Measurements from ENCODE around the gene PRMT5. TPM values are rescaled to one million over a fixed set of nuclear protein-coding genes. Genes with fewer than 3 reads are reported as not detected.

PRMT5 gene
- total RNA-seq, 4 donors from 2014 or later = 57.9 to 126 (median 75.6) TPM

DNA sequence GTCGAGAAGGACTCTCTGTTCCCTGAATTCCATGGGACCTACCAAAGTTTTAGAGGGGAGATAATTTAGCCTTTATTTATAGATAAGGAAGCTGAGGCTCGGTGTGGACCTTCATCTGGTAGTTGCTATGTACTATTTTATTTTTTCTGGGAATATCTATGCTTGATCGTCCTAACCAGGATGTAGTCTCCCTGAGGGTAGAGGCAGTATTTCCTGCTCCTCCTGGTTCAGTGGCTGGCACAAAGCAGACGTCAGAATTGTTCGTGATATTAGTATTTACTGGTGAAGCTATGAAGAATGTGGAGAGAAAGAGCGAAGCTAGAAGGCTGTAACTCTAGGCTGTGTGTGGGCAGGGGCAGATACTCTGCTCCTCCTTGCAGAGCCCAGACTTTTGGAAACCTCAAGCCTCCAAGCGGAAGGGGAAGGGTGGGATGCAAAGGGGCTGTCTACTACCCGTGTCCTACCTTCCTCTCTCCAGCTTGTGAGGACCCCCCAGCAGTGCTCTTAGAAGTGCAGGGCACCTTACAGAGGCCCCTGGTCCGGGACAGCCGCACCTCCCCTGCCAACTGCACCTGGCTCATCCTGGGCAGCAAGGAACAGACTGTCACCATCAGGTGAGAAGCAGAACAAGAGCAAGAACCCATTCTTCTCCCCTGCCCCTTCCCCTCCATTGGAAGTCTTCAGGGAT is 56.2 kb downstream of the PRMT5 start:
- intact Hi-C loops (cut with DNase I; ENCODE audit: low total_unique reads) = no loop called here
- DNase-seq = no peak
- H3K27ac ChIP-seq = peak overlapping the region; percentile 97 to 100
- TF ChIP-seq, protein P1, sequence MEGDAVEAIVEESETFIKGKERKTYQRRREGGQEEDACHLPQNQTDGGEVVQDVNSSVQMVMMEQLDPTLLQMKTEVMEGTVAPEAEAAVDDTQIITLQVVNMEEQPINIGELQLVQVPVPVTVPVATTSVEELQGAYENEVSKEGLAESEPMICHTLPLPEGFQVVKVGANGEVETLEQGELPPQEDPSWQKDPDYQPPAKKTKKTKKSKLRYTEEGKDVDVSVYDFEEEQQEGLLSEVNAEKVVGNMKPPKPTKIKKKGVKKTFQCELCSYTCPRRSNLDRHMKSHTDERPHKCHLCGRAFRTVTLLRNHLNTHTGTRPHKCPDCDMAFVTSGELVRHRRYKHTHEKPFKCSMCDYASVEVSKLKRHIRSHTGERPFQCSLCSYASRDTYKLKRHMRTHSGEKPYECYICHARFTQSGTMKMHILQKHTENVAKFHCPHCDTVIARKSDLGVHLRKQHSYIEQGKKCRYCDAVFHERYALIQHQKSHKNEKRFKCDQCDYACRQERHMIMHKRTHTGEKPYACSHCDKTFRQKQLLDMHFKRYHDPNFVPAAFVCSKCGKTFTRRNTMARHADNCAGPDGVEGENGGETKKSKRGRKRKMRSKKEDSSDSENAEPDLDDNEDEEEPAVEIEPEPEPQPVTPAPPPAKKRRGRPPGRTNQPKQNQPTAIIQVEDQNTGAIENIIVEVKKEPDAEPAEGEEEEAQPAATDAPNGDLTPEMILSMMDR (IDR thresholded peaks at IDR 0.05) = no peak
- no peak for TF ChIP-seq POLR2A (IDR thresholded peaks at IDR 0.05)
- H3K4me1 ChIP-seq = peaks cover 4% of the 10 kb centered on the region in 2 donors
- H3K27me3 ChIP-seq = no peaks in the 10 kb centered on the region
- peak overlapping the region; percentile 74 to 86 for H3K4me3 ChIP-seq
- no peaks in the 10 kb centered on the region for H3K36me3 ChIP-seq
- no peaks in the 10 kb centered on the region for H3K9me3 ChIP-seq

DNA sequence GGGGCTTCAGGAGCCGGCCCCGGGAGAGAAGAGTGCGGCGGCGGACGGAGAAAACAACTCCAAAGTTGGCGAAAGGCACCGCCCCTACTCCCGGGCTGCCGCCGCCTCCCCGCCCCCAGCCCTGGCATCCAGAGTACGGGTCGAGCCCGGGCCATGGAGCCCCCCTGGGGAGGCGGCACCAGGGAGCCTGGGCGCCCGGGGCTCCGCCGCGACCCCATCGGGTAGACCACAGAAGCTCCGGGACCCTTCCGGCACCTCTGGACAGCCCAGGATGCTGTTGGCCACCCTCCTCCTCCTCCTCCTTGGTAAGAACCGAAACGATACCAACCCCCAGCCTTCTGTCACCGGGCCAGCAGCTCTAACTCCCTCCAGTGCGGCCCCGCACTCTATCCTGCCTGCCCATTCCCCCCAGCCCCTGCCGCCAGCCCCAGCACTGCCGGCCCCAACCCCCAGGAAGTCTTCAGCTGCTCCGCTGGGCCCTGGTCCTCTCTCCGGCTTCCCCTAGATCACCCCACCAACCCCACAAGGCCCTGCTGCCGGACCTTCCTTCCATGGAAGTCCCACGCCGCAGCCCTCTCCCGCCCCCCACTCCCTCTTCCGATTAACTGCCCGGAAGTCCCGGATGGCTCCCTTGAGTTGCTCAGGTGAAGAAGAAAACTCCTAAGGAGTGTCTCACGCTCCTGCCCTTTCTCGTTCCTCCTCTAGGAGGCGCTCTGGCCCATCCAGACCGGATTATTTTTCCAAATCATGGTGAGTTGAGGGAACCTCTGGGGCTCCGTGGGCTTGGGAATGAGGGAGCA is 56.9 kb downstream of the PRMT5 start:
- no peaks in the 10 kb centered on the region for H3K27me3 ChIP-seq
- peak overlapping the region; percentile 74 to 86 for H3K4me3 ChIP-seq
- TF ChIP-seq, protein P1 (IDR thresholded peaks at IDR 0.05) = peak; percentile 92 to 95 (median 93)
- peak; percentile 14 to 28 for TF ChIP-seq POLR2A (IDR thresholded peaks at IDR 0.05)
- H3K4me1 ChIP-seq = peaks cover 4% of the 10 kb centered on the region in 2 donors
- no peaks in the 10 kb centered on the region for H3K36me3 ChIP-seq
- intact Hi-C loops (cut with DNase I; ENCODE audit: low total_unique reads) = no loop called here
- no peaks in the 10 kb centered on the region for H3K9me3 ChIP-seq
- peak; percentile 89 to 92 for DNase-seq
- peak overlapping the region; percentile 97 to 100 for H3K27ac ChIP-seq

DNA sequence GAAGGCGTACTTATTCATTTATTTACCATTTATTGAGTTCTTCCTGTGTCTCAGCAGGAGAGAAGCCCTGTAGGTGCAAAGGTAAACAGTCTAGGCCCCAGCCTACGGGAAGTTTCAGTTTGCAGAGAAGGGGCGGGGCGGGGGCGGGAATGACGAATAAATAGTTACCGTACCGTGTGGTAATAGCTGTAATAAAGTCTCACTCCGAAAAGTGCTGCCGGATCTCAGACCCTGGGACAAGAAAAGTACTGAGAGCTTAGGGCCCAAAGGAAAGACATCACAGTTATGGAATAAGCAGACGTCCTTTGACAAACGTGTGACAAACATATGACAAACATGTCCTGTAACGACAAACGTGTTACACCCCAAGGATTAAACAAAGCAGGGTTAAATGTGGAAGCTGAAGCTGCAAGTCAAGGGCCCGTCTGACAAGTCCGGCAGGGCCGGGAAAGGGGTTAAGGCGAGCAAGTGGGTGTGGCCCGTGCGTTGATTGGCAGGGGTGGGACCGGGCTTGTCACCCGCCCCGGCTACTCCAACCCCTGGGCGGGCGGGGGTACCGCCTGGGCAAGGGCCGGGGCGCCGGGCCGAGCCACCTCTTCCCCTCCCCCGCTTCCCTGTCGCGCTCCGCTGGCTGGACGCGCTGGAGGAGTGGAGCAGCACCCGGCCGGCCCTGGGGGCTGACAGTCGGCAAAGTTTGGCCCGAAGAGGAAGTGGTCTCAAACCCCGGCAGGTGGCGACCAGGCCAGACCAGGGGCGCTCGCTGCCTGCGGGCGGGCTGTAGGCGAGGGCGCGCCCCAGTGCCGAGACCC is 57.7 kb downstream of the PRMT5 start, which contains the start of gene LRP10:
LRP10 (plus strand) TSS at position 517 of the 809 bp plus-strand sequence. CDS start 564 bp downstream, outside the sequence.
- no peaks in the 10 kb centered on the region for H3K9me3 ChIP-seq
- intact Hi-C loops (cut with DNase I; ENCODE audit: low total_unique reads) = no loop called here
- TF ChIP-seq, protein P1 (IDR thresholded peaks at IDR 0.05) = peak in 2 of 4 experiments; percentile 4 to 23
- TF ChIP-seq POLR2A (IDR thresholded peaks at IDR 0.05) = peak; percentile 83 to 89
- no peaks in the 10 kb centered on the region for H3K36me3 ChIP-seq
- no peaks in the 10 kb centered on the region for H3K27me3 ChIP-seq
- peak within 1 kb of the TSS; percentile 74 to 86 for H3K4me3 ChIP-seq
- H3K27ac ChIP-seq = peak within 1 kb of the TSS; percentile 97 to 100
- H3K4me1 ChIP-seq = peaks cover 4% of the 10 kb centered on the region in 2 donors
- DNase-seq = peak; percentile 90 to 93

DNA sequence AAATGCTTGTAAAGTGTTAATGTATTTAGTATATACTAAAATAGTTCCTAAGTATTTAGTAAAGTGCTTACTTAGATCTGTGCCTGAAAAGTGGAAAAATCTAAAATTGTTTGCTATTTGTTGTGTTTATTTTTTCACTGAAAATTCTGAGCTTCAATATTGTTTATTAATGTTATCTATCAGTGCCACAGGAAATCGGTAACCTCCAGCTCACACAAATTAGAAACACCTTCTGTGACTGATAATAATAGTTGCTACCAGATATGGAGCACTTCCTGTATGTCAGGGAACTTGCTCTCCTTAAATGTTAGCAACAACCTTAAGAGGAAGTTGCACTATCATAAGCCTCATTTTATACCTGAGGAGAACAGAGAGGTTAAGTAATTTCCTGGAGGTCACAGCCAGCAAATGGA is 58.4 kb downstream of the PRMT5 start:
- Histone ChIP-seq H3K9me3 (no peaks in the 10 kb centered on the region), H3K27me3 (no peaks in the 10 kb centered on the region), H3K36me3 (no peaks in the 10 kb centered on the region), H3K27ac (peak overlapping the region; percentile 97 to 100), H3K4me1 (peaks cover 4% of the 10 kb centered on the region in 2 donors), H3K4me3 (peak overlapping the region; percentile 74 to 86)
- DNase-seq = no peak
- TF ChIP-seq, protein P1 (IDR thresholded peaks at IDR 0.05) = no peak
- no peak for TF ChIP-seq POLR2A (IDR thresholded peaks at IDR 0.05)
- intact Hi-C loops (cut with DNase I; ENCODE audit: low total_unique reads) = no loop called here

Other genes with a start within 250 kb of the PRMT5 start
- gene OXA1L, start 162.7 kb downstream of the PRMT5 start, total RNA-seq = 10 to 100 TPM; 38.3 to 87.8 (median 55.9) TPM
- 10 to 100 TPM in 1 of 4 donors, 1 to 10 TPM in 3; 2.8 to 15.6 (median 6.8) TPM for gene SLC7A7, start 113.9 kb downstream of the PRMT5 start, total RNA-seq
- gene MRPL52, start 99.5 kb downstream of the PRMT5 start, total RNA-seq = 100 to 1,000 TPM in 1 of 4 donors, 10 to 100 TPM in 3; 14.3 to 255 (median 35.3) TPM
- gene MMP14, start 92.8 kb downstream of the PRMT5 start, total RNA-seq = 100 to 1,000 TPM in 3 of 4 donors, 10 to 100 TPM in 1; 66.6 to 233 (median 172) TPM
- gene LRP10, start 57.6 kb downstream of the PRMT5 start, total RNA-seq = 100 to 1,000 TPM in 1 of 4 donors, 10 to 100 TPM in 3; 27.4 to 140 (median 37.5) TPM
- 1 to 10 TPM in 1 of 4 donors, under 1 TPM in 1, not detected in 2; 0.83 to 1.6 TPM for gene REM2, start 46.2 kb downstream of the PRMT5 start, total RNA-seq
- gene RBM23, start 10.2 kb downstream of the PRMT5 start, total RNA-seq = 1,000 to 10,000 TPM in 2 of 4 donors, 100 to 1,000 TPM in 1, 10 to 100 TPM in 1; 49.7 to 2,239 (median 990) TPM
- 10 to 100 TPM; 30.0 to 65.3 (median 34.7) TPM for gene HAUS4, start 27.7 kb upstream of the PRMT5 start, total RNA-seq
- gene AJUBA, start 53.2 kb upstream of the PRMT5 start, total RNA-seq = 10 to 100 TPM in 3 of 4 donors, 1 to 10 TPM in 1; 6.8 to 51.7 (median 27.1) TPM
- 10 to 100 TPM in 2 of 4 donors, 1 to 10 TPM in 2; 7.2 to 18.6 (median 10.4) TPM for gene C14orf93, start 80.8 kb upstream of the PRMT5 start, total RNA-seq
- gene PSMB5, start 105.5 kb upstream of the PRMT5 start, total RNA-seq = 100 to 1,000 TPM in 2 of 4 donors, 10 to 100 TPM in 2; 18.4 to 121 (median 92.0) TPM
- gene PSMB11, start 112.8 kb upstream of the PRMT5 start, total RNA-seq = not detected
- gene CDH24, start 128.1 kb upstream of the PRMT5 start, total RNA-seq = 10 to 100 TPM in 3 of 4 donors, 1 to 10 TPM in 1; 6.5 to 18.0 (median 13.8) TPM
- 100 to 1,000 TPM in 2 of 4 donors, 10 to 100 TPM in 2; 52.3 to 194 (median 77.1) TPM for gene ACIN1, start 165.8 kb upstream of the PRMT5 start, total RNA-seq
- gene C14orf119, start 166.1 kb upstream of the PRMT5 start, total RNA-seq = 10 to 100 TPM; 12.3 to 41.6 (median 26.7) TPM
- not detected for gene CIROP, start 175.6 kb upstream of the PRMT5 start, total RNA-seq
- not detected for gene CEBPE, start 189.9 kb upstream of the PRMT5 start, total RNA-seq